WTC11 (cell line): ENCODE data around the gene CS. TPM values are rescaled to one million over a fixed set of nuclear protein-coding genes. Genes with fewer than 3 reads are reported as not detected.
A peak's percentile ranks its signal among the peaks of the same experiment; 100 is the strongest.

ENCODE experiments used
- ATAC-seq: fragments of 200-7000 bp; cut with Tn5 transposase; 2 replicates; pipeline ENCODE4 v1.10.0; 2021; ENCODE audit warnings: mild to moderate bottlenecking, moderate library complexity
- Bru-seq: library from RNA; stranded (reverse); fragments of 400-500 nt; gene quantifications from one replicate; lab custom pipeline; 2021; lab: Mats Ljungman, UMichigan
- CTCF ChIA-PET: fragments of 300-600 bp; sonication (Branson Sonifier 250); formaldehyde crosslinking; loops from one replicate; lab custom pipeline; 2021; ENCODE audit warnings: antibody characterized with exemption; lab: Charles Lee
- POLR2A ChIA-PET: fragments of 350-600 bp; sonication (Branson Sonifier 250); formaldehyde crosslinking; loops from one replicate; lab custom pipeline; 2021; ENCODE audit warnings: antibody characterized with exemption; lab: Charles Lee
- DNase-seq: peaks from one replicate; pipeline ENCODE4 v3.0.0; 2021; ENCODE audit warnings: low spot score
- H3K27ac Mint-ChIP-seq: 2 replicates; pipeline ENCODE4 v1.8.0; 2021; ENCODE audit warnings: mixed read lengths
- H3K27me3 Mint-ChIP-seq: 2 replicates; pipeline ENCODE4 v1.8.0; 2021; ENCODE audit warnings: low read depth, mild to moderate bottlenecking, moderate library complexity, mixed read lengths
- H3K36me3 Mint-ChIP-seq: 2 replicates; pipeline ENCODE4 v1.8.0; 2021; ENCODE audit warnings: mixed read lengths
- H3K4me1 Mint-ChIP-seq: 2 replicates; pipeline ENCODE4 v1.8.0; 2022; ENCODE audit warnings: mixed read lengths
- H3K4me3 Mint-ChIP-seq: 2 replicates; pipeline ENCODE4 v1.8.0; 2021; ENCODE audit warnings: mild to moderate bottlenecking, moderate library complexity, mixed read lengths
- H3K9me3 Mint-ChIP-seq: 2 replicates; pipeline ENCODE4 v1.8.0; 2021; ENCODE audit warnings: mixed read lengths
- AR ChIP-seq: fragments of 250-450 bp; sonication (Bioruptor Pico); IDR thresholded peaks from 2 replicates; pipeline ENCODE4 v1.9.0; 2021; ENCODE audit warnings: mild to moderate bottlenecking
- ATF2 ChIP-seq: sonication (generic); formaldehyde crosslinking; IDR thresholded peaks from 2 replicates; pipeline ENCODE4 v1.8.1; 2022; ENCODE audit warnings: low read depth, missing genetic modification reagents, borderline replicate concordance
- CTCF ChIP-seq: fragments of 200-600 bp; IDR thresholded peaks from 2 replicates; pipeline ENCODE4 v1.8.0; 2022; ENCODE audit warnings: antibody characterized with exemption
- ELF4 ChIP-seq: sonication (generic); formaldehyde crosslinking; IDR thresholded peaks from 2 replicates; pipeline ENCODE4 v1.8.1; 2022; ENCODE audit warnings: low read depth, mild to moderate bottlenecking, moderate library complexity, missing genetic modification reagents
- FOXK1 ChIP-seq: sonication (generic); formaldehyde crosslinking; IDR thresholded peaks from 2 replicates; pipeline ENCODE4 v1.8.0; 2022; ENCODE audit warnings: mild to moderate bottlenecking, moderate library complexity, missing genetic modification reagents
- FOXP4 ChIP-seq: sonication (generic); formaldehyde crosslinking; IDR thresholded peaks from 2 replicates; pipeline ENCODE4 v1.8.0; 2022; ENCODE audit warnings: mild to moderate bottlenecking, missing genetic modification reagents
- KAT7 ChIP-seq: sonication (generic); formaldehyde crosslinking; IDR thresholded peaks from 2 replicates; pipeline ENCODE4 v1.8.1; 2023; ENCODE audit warnings: missing genetic modification reagents, mild to moderate bottlenecking, borderline replicate concordance
- MAX ChIP-seq: sonication (generic); formaldehyde crosslinking; IDR thresholded peaks from 2 replicates; pipeline ENCODE4 v1.8.0; 2022; ENCODE audit warnings: mild to moderate bottlenecking, missing genetic modification reagents
- MLX ChIP-seq: sonication (generic); formaldehyde crosslinking; IDR thresholded peaks from 2 replicates; pipeline ENCODE4 v1.8.1; 2023; ENCODE audit warnings: mild to moderate bottlenecking, missing genetic modification reagents, moderate library complexity
- MXD4 ChIP-seq: fragments of 250-450 bp; sonication (Bioruptor Pico); IDR thresholded peaks from 2 replicates; pipeline ENCODE4 v1.8.0; 2021; ENCODE audit warnings: mild to moderate bottlenecking, moderate library complexity, borderline replicate concordance
- NFYB ChIP-seq: sonication (generic); formaldehyde crosslinking; conservative IDR thresholded peaks from 2 replicates; pipeline ENCODE4 v1.8.0; 2022; ENCODE audit warnings: low read depth, missing genetic modification reagents
- NR1H2 ChIP-seq: sonication (generic); formaldehyde crosslinking; IDR thresholded peaks from 2 replicates; pipeline ENCODE4 v1.9.0; 2021; ENCODE audit warnings: mild to moderate bottlenecking, moderate library complexity, missing genetic modification reagents
- PRRX2 ChIP-seq: fragments of 250-450 bp; sonication (Bioruptor Pico); IDR thresholded peaks from 2 replicates; pipeline ENCODE4 v1.8.0; 2021; ENCODE audit warnings: mild to moderate bottlenecking
- SMAD3 ChIP-seq: sonication (generic); formaldehyde crosslinking; IDR thresholded peaks from 2 replicates; pipeline ENCODE4 v1.8.0; 2022; ENCODE audit warnings: missing genetic modification reagents, mild to moderate bottlenecking, borderline replicate concordance
- TCF7 ChIP-seq: sonication (generic); formaldehyde crosslinking; IDR thresholded peaks from 2 replicates; pipeline ENCODE4 v1.8.0; 2022; ENCODE audit warnings: mild to moderate bottlenecking, low read depth, missing genetic modification reagents, moderate library complexity
- TEAD4 ChIP-seq: sonication (generic); formaldehyde crosslinking; IDR thresholded peaks from 2 replicates; pipeline ENCODE4 v1.8.0; 2022; ENCODE audit warnings: mild to moderate bottlenecking, missing genetic modification reagents
- USF1 ChIP-seq: sonication (generic); formaldehyde crosslinking; IDR thresholded peaks from 2 replicates; pipeline ENCODE4 v1.8.0; 2022; ENCODE audit warnings: mild to moderate bottlenecking, missing genetic modification reagents
- ZBTB43 ChIP-seq: sonication (generic); formaldehyde crosslinking; IDR thresholded peaks from 2 replicates; pipeline ENCODE4 v1.8.1; 2023; ENCODE audit warnings: mild to moderate bottlenecking, missing genetic modification reagents
- ZNF219 ChIP-seq: sonication (generic); formaldehyde crosslinking; IDR thresholded peaks from 2 replicates; pipeline ENCODE4 v1.8.0; 2023; ENCODE audit warnings: missing genetic modification reagents, mild to moderate bottlenecking, borderline replicate concordance
- ZNF263 ChIP-seq: sonication (generic); formaldehyde crosslinking; IDR thresholded peaks from 2 replicates; pipeline ENCODE4 v1.8.1; 2022; ENCODE audit warnings: low read depth, mild to moderate bottlenecking, moderate library complexity, missing genetic modification reagents
- ZSCAN18 ChIP-seq: fragments of 250-450 bp; sonication (Bioruptor Pico); IDR thresholded peaks from 2 replicates; pipeline ENCODE4 v2.1.2; 2022; ENCODE audit warnings: mild to moderate bottlenecking, moderate library complexity
- long read RNA-seq, 3 experiments: library from RNA in 1 of 3; library from capped mRNA in 1 of 3; library from polyadenylated mRNA in 1 of 3; unstranded in 2 of 3; stranded (forward) in 1 of 3; transcript quantifications; one replicate each; pipeline ENCODE4 v2.0.0, GENCODE V29; 2021
- total RNA-seq: library from RNA; stranded (reverse); gene quantifications from 3 replicates; pipeline ENCODE4 v1.2.3, GENCODE V29; 2021

Gene CS
- total RNA-seq, result 241 to 275 TPM (median 246 TPM) in 3 replicates
- Bru-seq, nascent RNA, result percentile 81 among the genes with signal in this experiment
- long read RNA-seq, experiment 1, transcript CS-212 (12 exons, 3,057 nt), result minor isoform, 6 of 772 reads
- long read RNA-seq, experiment 1, transcript CS-201 (11 exons, 2,975 nt), result major isoform, 589 of 772 reads
- long read RNA-seq, experiment 1, partial matches to known transcripts, result 74 of 772 reads
- long read RNA-seq, experiment 1, other reads (novel, unspliced or antisense), result 102 of 772 reads
- long read RNA-seq, experiment 2, transcript CS-201 (11 exons, 2,975 nt), result major isoform, 111 of 236 reads
- long read RNA-seq, experiment 2, partial matches to known transcripts, result 48 of 236 reads
- long read RNA-seq, experiment 2, other reads (novel, unspliced or antisense), result 75 of 236 reads
- long read RNA-seq, experiment 3, transcript CS-201 (11 exons, 2,975 nt), result major isoform, 101 of 131 reads
- long read RNA-seq, experiment 3, partial matches to known transcripts, result 14 of 131 reads
- long read RNA-seq, experiment 3, other reads (novel, unspliced or antisense), result 13 of 131 reads

- ChIA-PET CTCF (interaction anchor here (0.8 to 1.6 kb wide), 5 partner anchors 16 to 161 kb away, joined by 3 to 6 read pairs (median 4); partner anchors contain the start of genes CNPY2 and SMARCC2), POLR2A (interaction anchor here (0.9 to 2.3 kb wide), 4 partner anchors 16 to 78 kb away, joined by 3 to 6 read pairs (median 4); partner anchors contain the start of genes CNPY2, RNF41 and STAT2)
- Mint-ChIP-seq H3K27ac (peak within 1 kb of the TSS; percentile 99), H3K27me3 (no peaks in the 10 kb centered on the region), H3K36me3 (peaks cover 18% of the 10 kb centered on the region), H3K4me3 (peak within 1 kb of the TSS; percentile 92), H3K4me1 (peaks cover 26% of the 10 kb centered on the region), H3K9me3 (no peaks in the 10 kb centered on the region)
- ATAC-seq, result peak; percentile 98
- peak; percentile 99 for DNase-seq
- no peak for TF ChIP-seq PRRX2 (CRISPR knock-in tag)
- TF ChIP-seq CTCF, result no peak
- TF ChIP-seq NFYB (CRISPR knock-in tag), result peak; percentile 73
- no peak for TF ChIP-seq MXD4 (CRISPR knock-in tag)
- TF ChIP-seq SMAD3 (CRISPR knock-in tag), result no peak
- TF ChIP-seq ZNF219 (CRISPR knock-in tag), result no peak
- TF ChIP-seq MAX (CRISPR knock-in tag), result peak; percentile 64; the same call in 1 of the 2 replicates
- TF ChIP-seq KAT7 (CRISPR knock-in tag), result no peak
- TF ChIP-seq NR1H2 (CRISPR knock-in tag), result 0 out of 2 replicates have a peak, but pooled peaks have one; percentile 67
- no peak for TF ChIP-seq ATF2
- no peak for TF ChIP-seq AR (CRISPR knock-in tag)
- no peak for TF ChIP-seq TEAD4 (CRISPR knock-in tag)
- TF ChIP-seq TCF7 (CRISPR knock-in tag), result peak; percentile 69; the same call in 1 of the 2 replicates
- peak; percentile 81; the same call in 1 of the 2 replicates for TF ChIP-seq ZBTB43 (CRISPR knock-in tag)
- 0 out of 2 replicates have a peak, but pooled peaks have one; percentile 25 for TF ChIP-seq FOXK1 (CRISPR knock-in tag)
- no peak for TF ChIP-seq FOXP4 (CRISPR knock-in tag)
- no peak for TF ChIP-seq MLX
- no peak for TF ChIP-seq ZSCAN18 (CRISPR knock-in tag)
- TF ChIP-seq ZNF263 (CRISPR knock-in tag), result no peak
- TF ChIP-seq ELF4 (CRISPR knock-in tag), result no peak
- TF ChIP-seq USF1 (CRISPR knock-in tag), result no peak
These were observed at the start of gene CS for GRCh38 chr12:56299853-56300643. Gene CS (minus strand): TSS chr12:56300330. CDS start chr12:56300201, 129 bp downstream.
